ENCODE data around the gene TMBIM6. TPM values are rescaled to one million over a fixed set of nuclear protein-coding genes. Genes with fewer than 3 reads are reported as not detected.

TMBIM6 gene
- total and polyA plus RNA-seq, 9 of the 15 experiments (the other 6 are each of a cell fraction or from before 2014, with no cell fraction given): 147 to 1,288 (median 352) TPM

DNA sequence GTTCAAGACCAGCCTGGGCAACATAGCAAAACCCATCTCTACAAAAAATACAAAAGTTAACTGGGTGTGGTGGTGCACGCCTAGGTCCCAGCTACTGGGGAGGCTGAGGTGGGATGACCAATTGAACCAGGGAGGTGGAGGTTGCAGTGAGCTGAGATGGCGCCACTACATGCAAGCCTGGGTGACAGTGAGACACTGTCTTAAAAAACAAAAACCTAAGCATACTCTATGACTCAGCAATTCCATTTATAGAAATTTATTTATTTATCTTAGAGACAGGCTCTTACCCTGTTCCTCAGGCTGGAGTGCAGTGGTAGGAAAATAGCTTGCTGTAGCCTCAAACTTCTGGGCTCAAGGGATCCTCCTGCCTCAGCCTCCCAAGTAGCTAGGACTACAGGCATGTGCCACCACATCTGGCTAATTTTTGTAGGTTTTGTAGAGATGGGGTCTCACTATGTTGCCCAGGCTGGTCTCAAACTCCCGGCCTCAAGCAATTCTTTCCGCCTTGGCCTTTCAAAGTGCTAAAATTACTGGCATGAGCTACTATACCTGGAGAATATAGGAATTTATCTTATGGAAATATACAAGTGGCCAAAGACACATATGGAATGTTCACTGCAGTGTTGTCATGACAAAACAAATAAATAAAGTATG lies 43.5 kb downstream of the TMBIM6 start (continued):
- TF ChIP-seq, protein P1, sequence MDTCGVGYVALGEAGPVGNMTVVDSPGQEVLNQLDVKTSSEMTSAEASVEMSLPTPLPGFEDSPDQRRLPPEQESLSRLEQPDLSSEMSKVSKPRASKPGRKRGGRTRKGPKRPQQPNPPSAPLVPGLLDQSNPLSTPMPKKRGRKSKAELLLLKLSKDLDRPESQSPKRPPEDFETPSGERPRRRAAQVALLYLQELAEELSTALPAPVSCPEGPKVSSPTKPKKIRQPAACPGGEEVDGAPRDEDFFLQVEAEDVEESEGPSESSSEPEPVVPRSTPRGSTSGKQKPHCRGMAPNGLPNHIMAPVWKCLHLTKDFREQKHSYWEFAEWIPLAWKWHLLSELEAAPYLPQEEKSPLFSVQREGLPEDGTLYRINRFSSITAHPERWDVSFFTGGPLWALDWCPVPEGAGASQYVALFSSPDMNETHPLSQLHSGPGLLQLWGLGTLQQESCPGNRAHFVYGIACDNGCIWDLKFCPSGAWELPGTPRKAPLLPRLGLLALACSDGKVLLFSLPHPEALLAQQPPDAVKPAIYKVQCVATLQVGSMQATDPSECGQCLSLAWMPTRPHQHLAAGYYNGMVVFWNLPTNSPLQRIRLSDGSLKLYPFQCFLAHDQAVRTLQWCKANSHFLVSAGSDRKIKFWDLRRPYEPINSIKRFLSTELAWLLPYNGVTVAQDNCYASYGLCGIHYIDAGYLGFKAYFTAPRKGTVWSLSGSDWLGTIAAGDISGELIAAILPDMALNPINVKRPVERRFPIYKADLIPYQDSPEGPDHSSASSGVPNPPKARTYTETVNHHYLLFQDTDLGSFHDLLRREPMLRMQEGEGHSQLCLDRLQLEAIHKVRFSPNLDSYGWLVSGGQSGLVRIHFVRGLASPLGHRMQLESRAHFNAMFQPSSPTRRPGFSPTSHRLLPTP (IDR thresholded peaks at IDR 0.05; ENCODE audit: borderline replicate concordance, extremely low read depth, insufficient read length): no peak
- TF ChIP-seq HNRNPK (IDR thresholded peaks at IDR 0.05; ENCODE audit: low read depth, low read length, poor library complexity, severe bottlenecking) (no peak), U2AF1 (optimal IDR thresholded peaks at IDR 0.05; ENCODE audit: low read depth, low read length) (no peak), SRF (CRISPR knock-in tag; IDR thresholded peaks at IDR 0.05) (peak in 1 of 2 experiments; percentile 49; a peak in 1 of 4 replicates), STAT5A (IDR thresholded peaks at IDR 0.05; ENCODE audit: borderline replicate concordance, low read length) (no peak), ZKSCAN8 (CRISPR knock-in tag; IDR thresholded peaks at IDR 0.05) (no peak), ZNF316 (IDR thresholded peaks at IDR 0.05) (peak; percentile 93), ZNF232 (CRISPR knock-in tag; IDR thresholded peaks at IDR 0.05) (no peak), KLF1 (tag; IDR thresholded peaks at IDR 0.05) (no peak), CTBP1 (IDR thresholded peaks at IDR 0.05; ENCODE audit: borderline replicate concordance) (no peak), MEF2A (IDR thresholded peaks at IDR 0.05; ENCODE audit: control insufficient read depth, low read depth, low read length) (peak; percentile 63; the same call in 1 of the 2 replicates), ELF1 (tag; IDR thresholded peaks at IDR 0.05) (no peak; the same call in 1 of the 2 replicates), RFX1 (IDR thresholded peaks at IDR 0.05) (0 out of 2 replicates have a peak, but pooled peaks have one; percentile 28), NFE2 (IDR thresholded peaks at IDR 0.05; ENCODE audit: low read depth) (peak; percentile 87), CBFA2T2 (conservative IDR thresholded peaks at IDR 0.05) (no peak), CBX3 (IDR thresholded peaks at IDR 0.05; ENCODE audit: borderline replicate concordance in 1 of 2, low read length in 2 of 2) (no peak), MAFK (IDR thresholded peaks at IDR 0.05; ENCODE audit: low read length) (peak; percentile 72), SMAD3 (CRISPR knock-in tag; conservative IDR thresholded peaks at IDR 0.05) (no peak), NR2C1 (IDR thresholded peaks at IDR 0.05) (no peak), NR2C1 (tag; IDR thresholded peaks at IDR 0.05) (no peak), ATF7 (IDR thresholded peaks at IDR 0.05) (no peak), MEF2D (tag; conservative IDR thresholded peaks at IDR 0.05; ENCODE audit: low read depth) (peak; percentile 76; the same call in 1 of the 2 replicates)
- TF ChIP-seq, protein P2, sequence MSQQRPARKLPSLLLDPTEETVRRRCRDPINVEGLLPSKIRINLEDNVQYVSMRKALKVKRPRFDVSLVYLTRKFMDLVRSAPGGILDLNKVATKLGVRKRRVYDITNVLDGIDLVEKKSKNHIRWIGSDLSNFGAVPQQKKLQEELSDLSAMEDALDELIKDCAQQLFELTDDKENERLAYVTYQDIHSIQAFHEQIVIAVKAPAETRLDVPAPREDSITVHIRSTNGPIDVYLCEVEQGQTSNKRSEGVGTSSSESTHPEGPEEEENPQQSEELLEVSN (IDR thresholded peaks at IDR 0.05; ENCODE audit: borderline replicate concordance in 1 of 2, extremely low read depth in 1 of 2, insufficient read depth in 1 of 2, insufficient read length in 1 of 2, low read depth in 1 of 2, low read length in 1 of 2, poor library complexity in 1 of 2, severe bottlenecking in 1 of 2): no peak
- TF ChIP-seq, protein P3, sequence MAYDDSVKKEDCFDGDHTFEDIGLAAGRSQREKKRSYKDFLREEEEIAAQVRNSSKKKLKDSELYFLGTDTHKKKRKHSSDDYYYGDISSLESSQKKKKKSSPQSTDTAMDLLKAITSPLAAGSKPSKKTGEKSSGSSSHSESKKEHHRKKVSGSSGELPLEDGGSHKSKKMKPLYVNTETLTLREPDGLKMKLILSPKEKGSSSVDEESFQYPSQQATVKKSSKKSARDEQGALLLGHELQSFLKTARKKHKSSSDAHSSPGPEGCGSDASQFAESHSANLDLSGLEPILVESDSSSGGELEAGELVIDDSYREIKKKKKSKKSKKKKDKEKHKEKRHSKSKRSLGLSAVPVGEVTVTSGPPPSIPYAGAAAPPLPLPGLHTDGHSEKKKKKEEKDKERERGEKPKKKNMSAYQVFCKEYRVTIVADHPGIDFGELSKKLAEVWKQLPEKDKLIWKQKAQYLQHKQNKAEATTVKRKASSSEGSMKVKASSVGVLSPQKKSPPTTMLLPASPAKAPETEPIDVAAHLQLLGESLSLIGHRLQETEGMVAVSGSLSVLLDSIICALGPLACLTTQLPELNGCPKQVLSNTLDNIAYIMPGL (CRISPR knock-in tag; IDR thresholded peaks at IDR 0.05): no peak

Measured in K562 (cell line).